Breast epithelium (tissue), 4 donors: Measurements from ENCODE around the gene FEM1C. TPM values are rescaled to one million over a fixed set of nuclear protein-coding genes. Genes with fewer than 3 reads are reported as not detected.

Experiments
- DNase-seq, 2 donors: peaks; one replicate each; pipeline ENCODE4 v3.0.0-alpha.2; 2019; ENCODE audit warnings: low spot score in 2 of 2
- H3K27ac ChIP-seq, 2 donors: fragments of 200-600 bp; sonication (generic) in 1 of 2; one replicate each; pipeline ENCODE4 v1.5.1; 2016 to 2019; ENCODE audit warnings: mild to moderate bottlenecking in 1 of 2
- H3K27me3 ChIP-seq, 2 donors: fragments of 200-600 bp; sonication (generic) in 1 of 2; one replicate each; pipeline versions ENCODE4 v1.5.1 to v1.6.0; 2017 to 2019; ENCODE audit warnings: control low read depth in 1 of 2, mild to moderate bottlenecking in 1 of 2
- H3K36me3 ChIP-seq: fragments of 200-600 bp; one replicate; pipeline ENCODE4 v1.5.1; 2019
- H3K4me1 ChIP-seq, 2 donors: fragments of 200-600 bp; sonication (generic); one replicate each; pipeline ENCODE4 v1.5.1; 2016 to 2019; ENCODE audit warnings: control low read depth in 1 of 2
- H3K4me3 ChIP-seq, 3 donors: fragments of 200-600 bp; sonication (generic); 1 replicate in 2 of 3; 2 replicates in 1 of 3; pipeline ENCODE4 v1.5.1; 2016 to 2019; ENCODE audit warnings: mild to moderate bottlenecking in 3 of 3, moderate library complexity in 2 of 3
- H3K9me3 ChIP-seq, 2 donors: fragments of 200-600 bp; sonication (generic) in 1 of 2; one replicate each; pipeline ENCODE4 v1.5.1; 2016 to 2019; ENCODE audit warnings: control low read depth in 1 of 2
- POLR2A ChIP-seq: fragments of 450-650 bp; IDR thresholded peaks from one replicate; pipeline ENCODE4 v1.6.1; 2016; ENCODE audit warnings: antibody characterized with exemption, mild to moderate bottlenecking, moderate library complexity
- POLR2AphosphoS5 ChIP-seq, 3 donors: sonication (generic); formaldehyde crosslinking; IDR thresholded peaks; one replicate each; pipeline ENCODE4 v1.6.1; 2017; ENCODE audit warnings: antibody characterized with exemption in 3 of 3
- intact Hi-C: fragments of 100-400 bp; cut with DNase I; formaldehyde crosslinking; loops from one replicate; pipeline ENCODE4 v1.15.1; 2023; ENCODE audit warnings: low total_unique reads
- total RNA-seq, 3 donors: library from RNA; depleted of rRNA; stranded (reverse); fragments of >200 nt; gene quantifications; one replicate each; pipeline ENCODE4 v1.1.0, GENCODE V29; 2016
- TF ChIP-seq, protein P1 (sequence below), 3 donors: fragments of 450-650 bp; IDR thresholded peaks; one replicate each; pipeline ENCODE4 v1.5.1; 2016 to 2017; ENCODE audit warnings: antibody characterized with exemption in 3 of 3, mild to moderate bottlenecking in 3 of 3, moderate library complexity in 3 of 3

The FEM1C gene
- total RNA-seq, 3 donors from 2014 or later: 19.3 to 30.6 (median 23.7) TPM

DNA sequence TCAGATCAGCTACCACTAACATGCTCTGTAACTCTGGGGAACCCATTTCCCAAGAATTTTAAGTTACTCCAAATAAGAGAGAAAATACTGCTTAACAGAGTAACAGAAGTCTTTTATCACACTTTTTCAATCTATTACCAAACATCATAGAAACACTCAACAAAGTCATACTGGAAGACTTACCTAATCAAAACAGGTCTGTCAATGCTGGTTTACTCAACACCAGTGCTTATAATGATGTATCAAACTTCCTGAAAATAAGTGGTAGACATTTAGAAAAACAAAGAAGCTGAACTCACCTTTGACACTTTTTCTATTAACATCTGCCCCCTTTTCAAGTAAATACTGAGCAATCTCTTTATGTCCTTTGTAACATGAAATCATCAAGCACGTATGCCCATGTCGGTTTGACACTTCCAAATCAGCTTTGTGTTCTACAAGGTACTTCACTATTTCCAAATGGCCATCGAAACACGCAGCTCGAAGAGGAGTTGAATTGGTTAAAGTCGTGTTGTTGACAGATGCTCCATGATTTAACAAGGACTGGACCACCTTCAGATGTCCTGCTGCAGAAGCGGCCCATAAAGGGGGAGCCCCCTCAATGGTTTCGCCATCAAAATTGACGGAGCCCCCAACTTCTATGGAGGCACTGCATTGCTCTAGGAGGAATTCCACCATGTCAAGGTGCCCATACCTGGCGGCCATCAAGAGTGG, 1.8 kb downstream of the FEM1C start:
- DNase-seq: no peak
- Histone ChIP-seq H3K27ac (peak overlapping the region; percentile 99 to 100), H3K4me3 (peak overlapping the region; percentile 85 to 96 (median 90)), H3K4me1 (peaks cover 0 to 13% of the 10 kb centered on the region in 2 donors), H3K9me3 (peaks cover 5 to 10% of the 10 kb centered on the region in 2 donors), H3K27me3 (no peaks in the 10 kb centered on the region), H3K36me3 (no peaks in the 10 kb centered on the region)
- TF ChIP-seq, protein P1, sequence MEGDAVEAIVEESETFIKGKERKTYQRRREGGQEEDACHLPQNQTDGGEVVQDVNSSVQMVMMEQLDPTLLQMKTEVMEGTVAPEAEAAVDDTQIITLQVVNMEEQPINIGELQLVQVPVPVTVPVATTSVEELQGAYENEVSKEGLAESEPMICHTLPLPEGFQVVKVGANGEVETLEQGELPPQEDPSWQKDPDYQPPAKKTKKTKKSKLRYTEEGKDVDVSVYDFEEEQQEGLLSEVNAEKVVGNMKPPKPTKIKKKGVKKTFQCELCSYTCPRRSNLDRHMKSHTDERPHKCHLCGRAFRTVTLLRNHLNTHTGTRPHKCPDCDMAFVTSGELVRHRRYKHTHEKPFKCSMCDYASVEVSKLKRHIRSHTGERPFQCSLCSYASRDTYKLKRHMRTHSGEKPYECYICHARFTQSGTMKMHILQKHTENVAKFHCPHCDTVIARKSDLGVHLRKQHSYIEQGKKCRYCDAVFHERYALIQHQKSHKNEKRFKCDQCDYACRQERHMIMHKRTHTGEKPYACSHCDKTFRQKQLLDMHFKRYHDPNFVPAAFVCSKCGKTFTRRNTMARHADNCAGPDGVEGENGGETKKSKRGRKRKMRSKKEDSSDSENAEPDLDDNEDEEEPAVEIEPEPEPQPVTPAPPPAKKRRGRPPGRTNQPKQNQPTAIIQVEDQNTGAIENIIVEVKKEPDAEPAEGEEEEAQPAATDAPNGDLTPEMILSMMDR (IDR thresholded peaks at IDR 0.05): no peak
- no peak for TF ChIP-seq POLR2A
- TF ChIP-seq POLR2AphosphoS5 (IDR thresholded peaks at IDR 0.05): no peak
- intact Hi-C loops: no loop called here

DNA sequence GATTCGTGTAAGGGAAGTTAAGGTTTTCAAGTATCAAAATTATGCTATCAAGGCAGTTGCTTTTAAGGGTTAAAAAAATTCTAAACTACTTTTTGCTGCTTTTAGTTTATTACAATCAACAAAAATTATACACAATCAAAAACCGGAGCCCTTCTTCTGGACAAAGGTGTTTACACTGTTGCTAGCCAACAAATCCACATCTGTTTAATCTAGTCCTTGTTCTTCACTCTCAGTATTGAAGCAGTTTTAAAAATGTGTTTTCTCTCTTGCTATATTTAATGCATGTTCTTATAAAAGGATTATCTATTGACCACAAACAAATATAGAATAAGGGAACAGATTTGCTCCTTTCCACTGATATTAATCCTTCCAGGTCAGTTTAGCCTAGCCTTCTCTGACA, 2.5 kb downstream of the FEM1C start:
- peak overlapping the region; percentile 85 to 96 (median 90) for H3K4me3 ChIP-seq
- TF ChIP-seq, protein P1 (IDR thresholded peaks at IDR 0.05): no peak
- TF ChIP-seq POLR2A (no peak), POLR2AphosphoS5 (IDR thresholded peaks at IDR 0.05) (no peak)
- peaks cover 0 to 13% of the 10 kb centered on the region in 2 donors for H3K4me1 ChIP-seq
- peak overlapping the region; percentile 99 to 100 for H3K27ac ChIP-seq
- no peaks in the 10 kb centered on the region for H3K27me3 ChIP-seq
- H3K9me3 ChIP-seq: peaks cover 5 to 10% of the 10 kb centered on the region in 2 donors
- intact Hi-C loops: no loop called here
- no peak for DNase-seq
- H3K36me3 ChIP-seq: no peaks in the 10 kb centered on the region

GRCh38 chr5:115541611-115542010, 3.0 kb downstream of the FEM1C start:
- H3K27me3 ChIP-seq: no peaks in the 10 kb centered on the region
- peak overlapping the region; percentile 85 to 96 (median 90) for H3K4me3 ChIP-seq
- H3K36me3 ChIP-seq: no peaks in the 10 kb centered on the region
- H3K4me1 ChIP-seq: peaks cover 0 to 13% of the 10 kb centered on the region in 2 donors
- peak overlapping the region; percentile 99 to 100 for H3K27ac ChIP-seq
- intact Hi-C loops: no loop called here
- DNase-seq: no peak
- no peak for TF ChIP-seq POLR2A
- no peak for TF ChIP-seq POLR2AphosphoS5 (IDR thresholded peaks at IDR 0.05)
- peaks cover 5 to 10% of the 10 kb centered on the region in 2 donors for H3K9me3 ChIP-seq

GRCh38 chr5:115535479-115536035, 9.0 kb downstream of the FEM1C start:
- TF ChIP-seq POLR2AphosphoS5 (IDR thresholded peaks at IDR 0.05) (no peak), POLR2A (no peak)
- TF ChIP-seq, protein P1 (IDR thresholded peaks at IDR 0.05): no peak
- no peak overlapping the region for H3K27ac ChIP-seq

GRCh38 chr5:115532517-115532916, 12.1 kb downstream of the FEM1C start:
- TF ChIP-seq, protein P1 (IDR thresholded peaks at IDR 0.05): no peak
- TF ChIP-seq POLR2A (no peak), POLR2AphosphoS5 (IDR thresholded peaks at IDR 0.05) (no peak)
- peaks cover 0 to 6% of the 10 kb centered on the region in 2 donors for H3K4me1 ChIP-seq
- no peaks in the 10 kb centered on the region for H3K36me3 ChIP-seq
- no peaks in the 10 kb centered on the region for H3K9me3 ChIP-seq
- no peak overlapping the region for H3K4me3 ChIP-seq
- H3K27me3 ChIP-seq: no peaks in the 10 kb centered on the region
- DNase-seq: no peak
- intact Hi-C loops: no loop called here
- H3K27ac ChIP-seq: no peak overlapping the region

More at GRCh38 chr5:115535479-115536035, 9.0 kb downstream of the FEM1C start:
- H3K9me3 ChIP-seq: no peaks in the 10 kb centered on the region
- peaks cover 0 to 11% of the 10 kb centered on the region in 2 donors for H3K4me1 ChIP-seq
- intact Hi-C loops: no loop called here
- DNase-seq: no peak
- no peaks in the 10 kb centered on the region for H3K36me3 ChIP-seq
- H3K27me3 ChIP-seq: no peaks in the 10 kb centered on the region
- H3K4me3 ChIP-seq: no peak overlapping the region
